Inflammatory macrophage treated with lipopolysaccharide for 4 hours (primary cell): ENCODE results near the gene C7orf57.
A peak's percentile ranks its signal among the peaks of the same experiment; 100 is the strongest.
"Not testable (repeated sequence)": the region's sequence is repeated elsewhere in the genome, so short reads cannot be mapped to it uniquely, and the experiment has no call there.

Experiments
- DNase-seq: peaks from one replicate; pipeline ENCODE4 v3.0.0-alpha.2; 2020

The C7orf57 gene

DNA sequence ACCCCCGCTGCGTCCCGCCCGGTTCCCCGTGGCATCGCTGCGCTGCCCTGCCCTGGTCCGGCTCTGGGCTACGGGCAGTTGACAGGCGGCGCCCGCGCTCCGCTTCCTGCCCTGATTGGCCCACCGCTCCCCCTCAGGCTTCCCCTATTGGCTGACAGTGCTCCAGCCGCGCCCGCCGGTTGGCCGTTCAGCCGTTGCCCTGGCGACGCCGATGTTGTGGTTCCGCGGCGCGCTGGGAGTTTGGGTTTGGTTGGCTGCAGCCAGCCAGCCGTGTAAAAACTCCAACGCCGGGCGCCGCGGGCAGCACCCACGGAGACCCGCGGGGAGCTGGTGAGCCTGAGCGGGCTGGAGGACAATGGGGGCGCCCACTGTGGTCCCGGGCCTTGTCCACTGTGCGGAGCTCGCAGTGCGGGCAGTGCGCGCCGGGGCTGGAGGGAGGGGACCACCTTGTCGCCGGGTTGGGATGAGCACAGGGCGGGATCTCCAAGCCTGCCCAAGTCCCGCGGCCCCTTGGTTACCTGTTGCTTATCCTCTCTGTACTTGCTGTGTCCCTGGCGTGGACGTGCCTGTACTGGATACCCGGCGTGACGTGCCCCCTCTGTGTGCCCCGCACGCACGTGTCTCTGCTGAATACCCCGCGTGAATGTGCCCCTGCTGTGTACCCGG is at the start of gene C7orf57:
Gene C7orf57, plus strand, starts transcription at position 243 of the 666 bp plus-strand sequence. CDS start 766 bp downstream, outside the sequence.
- peak; percentile 93 for DNase-seq

- no peak for DNase-seq
These were observed 46.6 kb upstream of the C7orf57 start for GRCh38 chr7:47988496-47989386.

DNA sequence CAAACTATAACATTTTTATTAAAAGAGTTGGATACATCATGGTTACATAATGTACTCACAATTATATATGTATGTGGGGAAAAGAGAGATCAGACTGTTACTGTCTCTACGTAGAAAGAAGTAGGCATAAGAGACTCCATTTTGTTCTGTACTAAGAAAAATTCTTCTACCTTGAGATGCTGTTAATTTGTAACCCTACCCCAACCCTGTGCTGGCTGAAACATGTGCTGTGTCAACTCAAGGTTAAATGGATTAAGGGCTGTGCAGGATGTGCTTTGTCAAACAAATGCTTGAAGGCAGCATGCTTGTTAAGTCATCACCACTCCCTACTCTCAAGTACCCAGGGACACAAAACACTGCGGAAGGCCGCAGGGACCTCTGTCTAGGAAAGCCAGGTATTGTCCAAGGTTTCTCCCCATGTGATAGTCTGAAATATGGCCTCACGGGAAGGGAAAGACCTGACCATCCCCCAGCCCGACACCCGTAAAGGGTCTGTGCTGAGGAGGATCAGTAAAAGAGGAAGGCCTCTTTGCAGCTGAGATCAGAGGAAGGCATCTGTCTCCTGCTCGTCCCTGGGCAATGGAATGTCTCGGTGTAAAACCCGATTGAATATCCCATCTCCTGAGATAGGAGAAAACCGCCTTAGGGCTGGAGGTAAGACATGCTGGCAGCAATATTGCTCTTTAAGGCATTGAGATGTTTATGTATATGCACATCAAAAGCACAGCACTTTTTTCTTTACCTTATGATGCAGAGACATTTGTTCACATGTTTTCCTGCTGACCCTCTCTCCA is 45.5 kb upstream of the C7orf57 start:
- DNase-seq = not testable (repeated sequence)

- DNase-seq = no peak
These were observed 44.8 kb upstream of the C7orf57 start for GRCh38 chr7:47990592-47990991.

GRCh38 chr7:47991270-47991669 is 44.1 kb upstream of the C7orf57 start:
- DNase-seq = no peak

- DNase-seq = peak; percentile 84
These were observed 43.5 kb upstream of the C7orf57 start for GRCh38 chr7:47991741-47992311.

GRCh38 chr7:47992446-47992845 is 42.9 kb upstream of the C7orf57 start:
- DNase-seq = no peak

GRCh38 chr7:47999413-47999812 is 35.9 kb upstream of the C7orf57 start:
- DNase-seq = no peak

DNA sequence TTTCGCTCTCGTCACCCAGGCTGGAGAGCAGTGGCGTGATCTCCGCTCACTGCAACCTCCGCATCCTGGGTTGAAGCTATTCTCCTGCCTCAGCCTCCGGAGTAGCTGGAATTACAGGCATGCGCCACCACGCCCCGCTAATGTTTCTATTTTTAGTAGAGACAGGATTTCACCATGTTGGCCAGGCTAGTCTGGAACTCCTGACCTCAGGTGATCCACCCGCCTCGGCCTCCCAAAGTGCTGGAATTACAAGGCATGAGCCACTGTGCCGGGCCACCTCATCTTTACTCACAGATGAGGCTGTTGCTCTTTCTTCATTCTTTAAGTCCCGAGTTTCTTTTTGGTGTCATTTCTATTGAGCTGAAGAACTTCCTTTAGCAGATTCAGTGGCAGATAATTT is 35.2 kb upstream of the C7orf57 start:
- not testable (repeated sequence) for DNase-seq

GRCh38 chr7:48004032-48004431 is 31.3 kb upstream of the C7orf57 start:
- DNase-seq = no peak

DNA sequence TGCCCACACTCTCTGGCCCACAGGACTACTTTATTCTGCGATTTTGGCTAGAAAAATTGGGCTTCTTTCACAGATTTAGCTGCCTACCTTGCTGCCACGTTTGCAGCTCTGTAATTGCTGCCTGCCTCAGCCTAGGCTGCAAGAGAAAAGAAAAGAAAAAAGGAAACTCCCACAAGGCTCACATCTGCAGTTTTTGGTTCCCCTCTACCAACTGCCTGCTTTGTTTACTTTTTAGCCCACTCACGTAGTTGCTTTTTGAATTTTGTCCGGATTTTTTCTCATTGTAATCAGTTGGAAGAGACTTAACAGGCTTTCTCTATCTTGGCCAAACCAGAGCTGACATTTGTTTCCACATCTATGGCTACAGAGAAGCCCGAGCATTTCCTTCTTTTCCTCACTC is 30.7 kb upstream of the C7orf57 start:
- peak; percentile 7 for DNase-seq

- DNase-seq = no peak
These were observed 28.5 kb upstream of the C7orf57 start for GRCh38 chr7:48006866-48007265.

- DNase-seq = no peak
These were observed 26.1 kb upstream of the C7orf57 start for GRCh38 chr7:48009257-48009656.

- no peak for DNase-seq
These were observed 25.4 kb upstream of the C7orf57 start for GRCh38 chr7:48009954-48010353.

DNA sequence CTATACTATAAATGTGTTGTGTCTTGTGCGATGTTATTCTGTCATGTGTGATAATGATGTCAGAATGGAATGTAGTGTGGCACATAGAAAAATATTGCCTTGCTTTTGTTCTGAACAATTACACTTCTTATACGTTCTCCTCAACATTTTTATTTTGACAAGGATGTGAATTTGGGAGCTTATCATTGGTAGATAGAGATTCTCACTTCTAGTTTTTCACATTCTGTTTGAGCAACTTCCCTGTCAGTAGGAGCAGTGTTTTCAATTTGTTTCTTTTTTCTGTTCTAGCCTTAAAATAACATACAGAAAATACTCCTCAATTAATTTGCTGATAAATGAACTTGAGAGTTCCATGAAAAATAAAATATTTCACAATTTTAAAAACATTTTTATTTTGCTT is 24.0 kb upstream of the C7orf57 start:
- peak; percentile 44 for DNase-seq

DNA sequence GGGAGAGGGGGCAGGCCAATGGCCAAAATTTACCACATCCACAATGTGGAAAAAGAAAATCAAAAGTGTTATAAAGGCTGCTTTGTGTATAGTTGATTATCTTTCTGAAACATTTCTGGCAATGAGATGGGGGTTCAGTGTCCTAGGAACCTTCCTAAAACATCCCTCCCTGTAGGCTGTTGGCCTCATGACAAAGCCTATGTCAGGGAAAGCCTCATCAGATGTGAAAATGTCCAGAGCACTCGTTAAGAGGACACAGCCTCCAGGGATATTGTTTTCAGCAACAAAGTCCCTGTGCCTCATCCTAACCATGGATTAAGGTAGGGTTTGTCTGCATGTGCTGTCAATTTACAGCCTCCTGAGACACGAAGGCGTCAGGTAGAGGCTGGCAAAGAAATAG is 23.4 kb upstream of the C7orf57 start:
- no peak for DNase-seq

GRCh38 chr7:48016641-48017040 is 18.7 kb upstream of the C7orf57 start:
- DNase-seq = no peak

DNA sequence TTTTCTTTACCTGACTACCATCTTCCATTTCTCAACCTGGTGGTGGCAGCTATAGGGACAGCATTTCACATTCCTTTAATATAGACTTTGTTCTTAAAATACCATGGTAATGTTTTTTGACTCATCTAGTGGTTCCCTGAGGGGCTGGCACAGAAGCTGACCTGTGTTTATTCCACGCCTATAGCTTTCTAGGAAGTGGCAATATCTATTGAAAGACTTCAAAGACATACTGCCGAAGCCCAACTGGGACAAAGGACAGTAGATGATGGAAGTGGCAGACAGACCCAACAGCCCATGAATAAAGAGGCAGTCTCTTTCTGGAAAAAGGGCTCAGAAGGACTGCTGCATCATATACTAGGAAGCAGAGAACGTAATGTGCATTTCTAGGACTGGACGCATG is 17.7 kb upstream of the C7orf57 start:
- DNase-seq = no peak

DNA sequence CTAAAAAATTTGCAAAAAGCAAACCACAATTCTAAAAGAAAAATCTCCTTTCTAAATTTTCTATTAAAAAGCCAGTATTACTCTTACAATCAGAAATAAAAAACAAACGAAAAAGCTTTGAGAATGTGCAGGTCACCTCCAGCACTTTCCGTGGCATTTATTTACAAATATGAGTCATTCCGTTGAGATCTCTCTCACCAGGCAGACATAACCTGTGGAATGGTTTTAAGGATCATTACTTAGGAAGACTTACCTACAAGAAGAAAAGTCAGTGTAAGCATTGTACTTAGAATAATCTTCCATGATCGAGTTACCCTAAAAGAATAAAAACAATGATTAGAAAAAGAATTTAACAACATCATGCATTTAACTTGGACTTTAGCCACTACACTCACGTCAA is 9.7 kb upstream of the C7orf57 start:
- no peak for DNase-seq

DNA sequence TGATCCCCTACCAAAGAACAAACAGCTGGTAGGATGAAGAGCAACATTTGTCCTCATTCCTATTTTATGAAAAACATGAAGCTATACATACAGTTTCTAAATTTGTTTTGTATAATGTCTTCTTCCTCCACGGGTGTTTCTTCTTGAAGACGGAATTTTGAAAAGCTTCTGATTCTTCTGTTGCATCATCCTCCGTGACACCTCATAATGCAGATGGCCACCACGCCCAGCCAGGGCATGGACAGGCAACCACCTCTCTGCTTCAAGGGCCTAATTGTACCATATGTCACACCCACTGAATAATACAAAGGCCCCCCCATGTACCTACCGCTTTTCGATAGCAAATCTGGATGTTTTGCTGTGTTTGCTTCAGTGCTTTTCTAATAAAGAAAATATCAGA is 6.4 kb upstream of the C7orf57 start, which contains the start of gene SUN3:
Gene SUN3, minus strand, starts transcription at position 170 of the 400 bp plus-strand sequence. Its CDS starts 169 bp downstream, at position 1.
- DNase-seq = no peak

- DNase-seq = no peak
These were observed 4.2 kb upstream of the C7orf57 start for GRCh38 chr7:48031111-48031510.

GRCh38 chr7:48033922-48034321 is 1.4 kb upstream of the C7orf57 start:
- DNase-seq = no peak

DNA sequence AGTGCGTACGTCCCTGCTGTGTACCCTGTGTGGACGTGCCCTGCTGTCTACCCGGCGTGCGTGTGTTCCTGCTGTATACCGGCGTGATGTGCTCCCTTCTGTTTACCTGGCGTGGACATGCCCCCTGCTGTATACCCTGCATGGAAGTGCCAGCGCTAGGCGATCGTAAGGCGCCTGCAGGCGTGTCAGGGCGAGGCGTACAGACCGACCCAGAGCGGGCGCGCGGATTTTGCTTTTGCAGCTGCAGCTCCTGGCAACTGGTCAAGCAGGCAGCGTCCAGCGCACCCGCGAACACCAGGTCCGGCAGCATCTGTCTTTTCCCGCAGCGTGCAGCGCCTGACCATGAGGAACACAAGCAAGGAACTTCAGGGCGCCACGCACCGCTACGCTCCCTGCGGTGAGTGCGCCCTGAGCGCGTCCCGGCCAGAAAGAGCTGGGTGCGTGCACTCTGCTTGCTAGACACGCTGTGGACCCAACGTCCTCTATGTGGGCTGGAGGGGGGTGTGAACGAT is 680 bp downstream of the C7orf57 start:
- DNase-seq = peak; percentile 7
